ENCODE results near the gene TRPM6. TPM values are rescaled to one million over a fixed set of nuclear protein-coding genes. Genes with fewer than 3 reads are reported as not detected.
"Not testable (repeated sequence)": the region's sequence is repeated elsewhere in the genome, so short reads cannot be mapped to it uniquely, and the experiment has no call there.

The TRPM6 gene, protein sequence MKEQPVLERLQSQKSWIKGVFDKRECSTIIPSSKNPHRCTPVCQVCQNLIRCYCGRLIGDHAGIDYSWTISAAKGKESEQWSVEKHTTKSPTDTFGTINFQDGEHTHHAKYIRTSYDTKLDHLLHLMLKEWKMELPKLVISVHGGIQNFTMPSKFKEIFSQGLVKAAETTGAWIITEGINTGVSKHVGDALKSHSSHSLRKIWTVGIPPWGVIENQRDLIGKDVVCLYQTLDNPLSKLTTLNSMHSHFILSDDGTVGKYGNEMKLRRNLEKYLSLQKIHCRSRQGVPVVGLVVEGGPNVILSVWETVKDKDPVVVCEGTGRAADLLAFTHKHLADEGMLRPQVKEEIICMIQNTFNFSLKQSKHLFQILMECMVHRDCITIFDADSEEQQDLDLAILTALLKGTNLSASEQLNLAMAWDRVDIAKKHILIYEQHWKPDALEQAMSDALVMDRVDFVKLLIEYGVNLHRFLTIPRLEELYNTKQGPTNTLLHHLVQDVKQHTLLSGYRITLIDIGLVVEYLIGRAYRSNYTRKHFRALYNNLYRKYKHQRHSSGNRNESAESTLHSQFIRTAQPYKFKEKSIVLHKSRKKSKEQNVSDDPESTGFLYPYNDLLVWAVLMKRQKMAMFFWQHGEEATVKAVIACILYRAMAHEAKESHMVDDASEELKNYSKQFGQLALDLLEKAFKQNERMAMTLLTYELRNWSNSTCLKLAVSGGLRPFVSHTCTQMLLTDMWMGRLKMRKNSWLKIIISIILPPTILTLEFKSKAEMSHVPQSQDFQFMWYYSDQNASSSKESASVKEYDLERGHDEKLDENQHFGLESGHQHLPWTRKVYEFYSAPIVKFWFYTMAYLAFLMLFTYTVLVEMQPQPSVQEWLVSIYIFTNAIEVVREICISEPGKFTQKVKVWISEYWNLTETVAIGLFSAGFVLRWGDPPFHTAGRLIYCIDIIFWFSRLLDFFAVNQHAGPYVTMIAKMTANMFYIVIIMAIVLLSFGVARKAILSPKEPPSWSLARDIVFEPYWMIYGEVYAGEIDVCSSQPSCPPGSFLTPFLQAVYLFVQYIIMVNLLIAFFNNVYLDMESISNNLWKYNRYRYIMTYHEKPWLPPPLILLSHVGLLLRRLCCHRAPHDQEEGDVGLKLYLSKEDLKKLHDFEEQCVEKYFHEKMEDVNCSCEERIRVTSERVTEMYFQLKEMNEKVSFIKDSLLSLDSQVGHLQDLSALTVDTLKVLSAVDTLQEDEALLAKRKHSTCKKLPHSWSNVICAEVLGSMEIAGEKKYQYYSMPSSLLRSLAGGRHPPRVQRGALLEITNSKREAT (N-terminal part only)
- 2.3 TPM for total RNA-seq

DNA sequence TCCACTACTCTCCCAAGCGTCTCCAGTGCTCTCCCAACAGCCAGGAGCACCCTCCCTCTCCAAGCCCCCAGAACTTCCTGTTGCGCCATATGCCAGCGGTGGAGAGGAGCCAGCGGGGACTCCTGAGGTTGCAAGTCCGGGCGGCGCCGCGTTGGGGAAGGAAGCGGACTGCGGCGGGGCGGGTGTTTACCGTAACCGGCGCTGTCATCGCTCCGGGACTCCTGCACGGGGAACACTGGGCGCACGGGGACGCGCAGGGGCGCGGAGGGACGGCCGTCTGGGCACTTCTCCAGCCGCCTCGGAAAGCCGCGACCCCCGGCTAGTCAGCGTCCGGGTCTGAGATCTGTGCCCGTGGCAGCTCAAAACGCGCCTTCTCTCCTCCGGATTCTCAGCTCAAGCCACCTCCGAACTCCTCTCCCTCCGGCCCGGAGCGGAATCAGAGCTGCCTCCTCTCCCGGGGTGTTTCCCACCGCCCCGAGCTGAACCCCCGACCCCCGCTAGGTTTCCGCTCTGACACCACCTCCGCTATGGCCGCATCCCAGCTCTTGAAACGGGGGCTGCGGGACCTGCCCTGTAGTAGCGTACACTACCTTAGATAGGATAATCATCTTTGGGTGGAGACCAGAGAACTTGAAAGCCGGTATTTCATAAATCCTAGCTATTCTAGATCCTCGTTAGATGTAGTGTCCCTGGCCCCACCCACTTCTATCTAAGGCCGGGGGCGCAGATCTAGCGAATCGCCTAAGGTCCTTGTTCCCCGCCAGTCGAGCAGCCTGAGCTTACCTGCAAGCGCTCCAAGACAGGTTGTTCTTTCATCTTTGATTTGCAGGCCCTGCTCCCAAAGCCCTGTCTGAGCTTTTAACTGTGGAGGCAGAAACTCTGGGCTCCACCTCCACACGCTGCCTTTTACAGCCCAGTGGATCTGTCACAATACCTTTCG is at the start of gene TRPM6:
TSS of gene TRPM6 (minus strand) at position 881 of the 940 bp plus-strand sequence. CDS start at position 816, 65 bp downstream.
- DNase-seq, result peak; percentile 20

DNA sequence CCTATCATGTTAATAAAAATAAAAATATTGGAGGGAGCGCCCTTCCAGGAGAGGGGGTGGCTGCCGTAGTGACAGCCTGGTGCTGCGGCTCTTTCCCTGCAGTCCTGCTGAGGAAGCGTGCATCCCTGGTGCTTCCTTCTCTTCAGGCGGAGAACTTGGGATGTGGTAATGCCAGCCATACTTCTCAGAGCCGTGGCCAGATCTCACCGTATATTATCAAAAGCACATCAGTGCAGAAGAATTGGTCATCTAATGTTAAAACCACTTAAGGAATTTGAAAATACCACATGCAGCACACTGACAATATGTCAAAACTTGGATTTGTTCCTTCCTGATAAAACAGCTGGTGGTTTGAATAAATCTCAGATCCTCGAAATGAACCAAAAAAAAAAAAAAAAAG is 47.3 kb upstream of the TRPM6 start:
- DNase-seq, result no peak

DNA sequence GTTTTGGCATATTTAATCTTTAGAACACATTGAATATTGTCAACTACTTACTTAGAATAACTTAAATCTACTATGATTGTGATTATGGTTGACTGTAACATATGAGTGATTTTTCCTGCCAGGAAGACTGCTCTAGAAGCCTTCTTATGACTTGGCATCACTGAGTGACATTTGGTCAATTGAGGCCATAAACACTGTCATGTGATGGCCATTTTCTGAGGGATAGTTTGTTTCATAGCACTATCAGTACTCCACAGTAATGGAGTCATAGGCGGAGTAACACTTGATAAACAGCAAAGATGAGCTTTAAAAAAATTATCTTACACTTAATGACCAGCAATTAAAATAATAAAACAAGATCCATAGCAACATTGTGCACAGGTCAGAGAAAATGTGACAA is 34.0 kb upstream of the TRPM6 start:
- no peak for DNase-seq

DNA sequence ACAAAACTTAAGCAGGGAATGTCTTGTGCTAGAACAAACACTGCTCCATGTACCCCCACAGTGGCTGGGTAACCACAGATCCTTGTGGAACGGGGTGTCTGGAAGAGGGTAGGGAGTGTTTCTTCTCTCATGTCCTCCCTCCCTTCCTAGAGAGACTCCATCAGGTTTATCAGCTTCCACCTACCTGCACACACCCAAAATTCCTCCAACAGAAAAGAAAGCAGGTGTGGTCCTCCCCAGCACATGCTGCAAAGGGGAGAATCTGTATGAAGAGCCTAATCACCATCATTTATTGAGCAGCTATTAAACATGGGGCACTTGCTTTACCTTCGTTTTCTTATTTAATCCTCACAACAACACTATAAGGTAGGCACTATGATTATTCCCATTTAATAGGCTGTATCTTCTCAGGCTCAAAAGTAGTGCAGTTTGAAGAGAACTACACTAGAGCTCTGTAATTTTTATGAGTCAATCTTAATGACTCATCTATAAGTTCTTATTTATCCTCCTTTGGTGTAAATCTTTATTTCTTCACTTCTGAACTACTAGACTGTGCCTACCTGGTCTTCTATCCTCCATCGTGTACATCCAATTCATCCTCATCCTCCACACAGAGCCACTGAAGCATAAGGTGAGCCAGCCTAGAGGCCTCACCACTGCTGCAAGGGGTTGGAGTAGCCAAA is 33.4 kb upstream of the TRPM6 start:
- DNase-seq, result no peak

DNA sequence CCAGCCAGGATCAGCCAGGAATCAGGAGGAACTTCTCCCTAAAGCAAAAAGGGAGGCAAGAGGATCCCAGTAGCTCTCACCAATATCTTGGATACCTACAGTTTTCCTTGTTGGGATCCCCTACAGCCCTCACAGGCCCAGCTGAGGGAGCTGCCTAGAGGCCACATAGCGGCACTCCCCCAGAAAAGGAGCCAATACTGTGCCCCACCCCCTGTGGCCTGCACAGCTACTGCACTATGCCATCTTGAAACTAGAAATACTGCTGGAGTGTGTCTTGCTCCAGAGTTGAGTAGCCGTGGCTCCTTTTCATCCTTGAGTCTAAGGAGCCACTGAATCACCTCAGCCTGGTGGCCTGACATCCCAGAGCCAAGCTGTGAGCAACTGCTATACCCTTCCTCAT is 22.3 kb upstream of the TRPM6 start:
- no peak for DNase-seq

DNA sequence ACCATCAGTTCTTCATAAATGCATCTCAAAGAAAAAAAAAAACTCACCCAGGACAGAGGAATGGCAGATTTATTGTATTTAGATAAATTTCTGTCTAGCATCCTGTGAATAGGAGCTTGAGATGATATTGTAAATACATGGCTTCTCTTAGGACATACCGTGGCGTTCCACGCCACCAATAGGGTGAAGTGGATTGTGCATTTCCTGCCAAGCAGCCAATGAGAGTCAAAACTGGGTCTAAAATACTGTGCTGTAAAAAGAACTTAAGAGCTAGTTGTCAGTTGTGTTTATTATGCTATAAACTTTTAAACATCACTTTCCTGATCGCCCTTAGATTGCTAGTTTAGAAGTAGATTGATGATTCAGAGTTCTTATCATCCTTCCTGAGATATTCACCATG is 20.9 kb upstream of the TRPM6 start:
- DNase-seq, result no peak

DNA sequence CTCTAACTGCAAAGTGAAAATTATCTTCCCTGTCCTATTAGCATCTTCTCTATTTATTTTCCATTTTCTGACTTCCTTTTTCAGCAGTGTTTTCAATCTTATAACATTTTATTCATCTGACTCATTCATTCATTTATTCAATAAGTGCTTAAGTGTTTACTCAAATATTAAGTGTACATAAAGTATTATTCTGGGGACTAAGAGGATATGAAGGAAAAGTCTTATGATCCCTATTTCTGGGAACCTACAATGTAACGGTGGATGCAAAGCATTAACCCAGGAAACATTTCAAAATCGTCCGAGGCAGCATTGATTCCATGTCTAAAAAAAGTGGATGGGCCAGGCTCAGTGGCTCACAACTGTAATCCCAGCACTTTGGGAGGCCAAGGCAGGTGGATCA is 19.4 kb upstream of the TRPM6 start:
- DNase-seq, result no peak

DNA sequence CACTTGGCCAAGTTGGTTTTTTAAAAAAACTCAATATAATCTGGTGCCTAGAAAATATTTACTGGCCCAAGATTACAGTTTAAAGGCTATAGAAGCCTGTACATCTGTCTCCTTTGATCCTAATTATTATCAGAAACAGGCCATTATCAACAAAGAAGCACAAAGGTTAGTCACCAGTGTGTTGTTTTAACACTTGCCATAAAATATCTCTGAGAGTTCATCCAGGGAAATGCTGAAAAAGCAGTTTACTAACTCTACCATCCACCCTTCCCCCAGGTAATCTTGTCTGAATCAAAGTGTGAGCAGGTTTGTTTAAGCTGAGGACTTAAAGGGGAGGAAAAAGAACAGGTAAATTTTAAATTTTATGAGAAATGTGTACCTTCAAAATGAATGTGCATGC is 13.3 kb upstream of the TRPM6 start:
- no peak for DNase-seq

DNA sequence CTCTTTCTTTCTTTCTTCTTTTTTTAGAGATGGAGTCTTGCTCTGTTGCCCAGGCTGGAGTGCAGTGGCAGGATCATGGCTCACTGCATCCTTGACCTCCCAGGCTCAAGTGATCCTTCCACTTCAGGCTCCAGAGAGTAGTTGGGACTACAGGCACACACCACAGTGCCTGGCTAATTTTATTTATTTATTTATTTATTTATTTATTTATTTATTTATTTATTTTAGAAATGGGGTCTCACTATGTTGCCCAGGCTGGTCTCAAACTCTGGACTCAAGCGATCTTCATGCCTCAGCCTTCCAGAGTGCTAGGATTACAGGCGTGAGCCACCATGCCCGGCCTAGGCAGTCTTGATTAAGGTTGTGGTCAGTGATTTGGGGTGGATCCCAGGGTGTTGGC is 728 bp upstream of the TRPM6 start:
- not testable (repeated sequence) for DNase-seq

DNA sequence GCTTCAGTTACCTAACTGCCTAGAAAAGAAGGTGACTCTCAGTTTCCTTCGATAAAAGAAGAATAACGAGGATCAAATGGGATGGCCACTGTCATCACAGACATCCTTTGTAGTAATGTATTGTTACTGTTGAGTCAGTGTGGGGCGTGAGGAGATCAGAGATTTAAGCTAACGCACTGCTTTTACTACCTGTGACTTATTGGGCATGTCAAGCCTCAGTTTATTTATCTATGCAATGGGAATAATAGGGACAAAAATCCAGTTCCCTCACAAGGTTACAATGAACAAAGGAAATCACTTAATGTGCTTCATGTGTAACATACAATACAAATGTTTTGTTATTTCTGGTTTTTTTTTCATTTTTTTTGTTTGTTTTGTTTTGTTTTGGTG is 255 bp upstream of the TRPM6 start:
- DNase-seq, result no peak

DNA sequence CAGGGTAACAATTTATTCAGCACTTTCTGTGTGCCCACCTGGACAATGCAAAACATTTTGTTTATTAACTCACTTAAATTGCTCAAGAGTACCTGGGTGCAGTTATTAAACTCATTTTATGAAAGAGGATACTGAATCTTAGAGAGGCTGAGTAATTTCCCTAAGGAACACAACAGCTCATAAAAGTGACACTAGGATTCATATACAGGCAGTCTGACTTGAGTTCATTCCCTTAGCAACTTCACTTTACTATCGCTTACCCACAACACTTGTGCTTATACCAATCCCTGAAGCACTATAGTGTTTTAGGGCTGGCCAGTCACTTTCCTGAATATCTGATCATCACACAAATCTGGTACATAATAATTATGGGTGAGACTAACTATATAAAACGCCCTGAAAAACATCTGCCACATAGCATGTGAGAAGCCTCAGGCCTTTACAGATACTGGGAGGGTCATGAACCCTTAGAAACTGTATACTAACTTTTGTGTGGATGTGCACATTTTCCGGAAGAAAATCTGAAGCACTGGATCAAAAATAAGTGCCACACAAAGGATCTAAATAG is 11.3 kb downstream of the TRPM6 start:
- no peak for DNase-seq

DNA sequence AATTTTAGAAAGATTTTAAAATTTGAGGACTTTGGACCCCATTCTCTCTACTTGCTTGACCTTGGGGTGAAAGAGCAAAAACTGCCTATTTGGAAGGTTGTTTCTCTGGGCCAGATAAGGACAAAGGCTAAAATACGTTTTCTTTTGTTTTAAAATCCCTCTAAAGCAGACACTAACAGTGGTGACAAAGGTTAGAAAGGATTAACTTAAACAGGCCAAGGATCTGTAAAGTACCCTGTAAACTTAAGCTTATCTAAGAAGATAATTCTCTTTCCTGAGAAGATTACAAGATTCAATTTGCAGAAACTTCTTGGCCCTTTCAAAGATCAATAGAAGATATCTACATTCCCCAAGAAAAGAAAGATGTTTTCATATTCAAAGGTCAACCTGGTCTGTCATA is 12.1 kb downstream of the TRPM6 start:
- no peak for DNase-seq

DNA sequence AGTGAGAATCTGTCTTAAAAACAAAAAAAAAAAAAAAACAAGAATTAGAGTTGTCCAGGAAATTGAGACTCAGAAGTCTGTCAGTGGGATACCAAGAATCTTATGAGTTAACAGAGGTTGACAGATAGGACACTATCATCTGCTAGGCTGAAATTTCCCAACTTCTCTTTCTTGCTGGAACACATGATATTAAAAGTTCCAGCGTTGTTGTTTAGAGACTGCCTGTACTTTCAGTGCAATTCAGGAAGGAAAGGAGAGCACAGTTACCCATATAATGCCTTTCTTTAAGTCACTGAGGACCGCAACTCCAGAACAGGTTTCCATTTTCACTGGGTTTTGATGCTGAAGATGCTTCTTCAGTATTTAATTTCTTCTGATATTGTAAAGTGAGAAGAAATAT is 13.5 kb downstream of the TRPM6 start:
- no peak for DNase-seq

DNA sequence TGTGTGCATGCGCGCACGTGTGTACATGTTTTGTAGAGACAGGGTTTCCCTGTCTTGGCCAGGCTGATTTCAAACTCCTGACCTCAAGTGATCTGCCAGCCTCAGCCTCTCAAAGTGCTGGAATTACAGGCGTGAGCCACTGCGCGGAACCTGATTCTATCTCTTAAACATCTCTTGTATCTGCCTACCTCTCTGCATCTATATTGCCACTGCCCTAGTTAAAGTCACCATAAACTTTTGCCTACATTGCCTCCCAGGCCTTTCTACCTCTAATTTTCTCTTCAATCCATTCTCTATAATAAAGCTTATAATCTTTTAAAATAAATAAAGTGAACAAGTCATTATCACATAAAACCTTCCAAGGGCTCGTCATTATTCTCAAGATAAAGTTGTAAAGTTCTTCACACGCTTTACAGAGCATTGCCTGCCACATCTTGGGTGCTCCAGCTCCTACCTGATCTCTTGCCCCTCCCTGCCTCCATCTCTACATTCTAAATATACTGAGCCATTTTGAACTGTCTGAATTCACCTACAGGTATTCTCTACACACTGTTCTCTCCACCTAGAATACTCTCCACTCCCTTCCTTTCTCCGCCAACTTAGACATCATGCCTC is 15.0 kb downstream of the TRPM6 start:
- no peak for DNase-seq

DNA sequence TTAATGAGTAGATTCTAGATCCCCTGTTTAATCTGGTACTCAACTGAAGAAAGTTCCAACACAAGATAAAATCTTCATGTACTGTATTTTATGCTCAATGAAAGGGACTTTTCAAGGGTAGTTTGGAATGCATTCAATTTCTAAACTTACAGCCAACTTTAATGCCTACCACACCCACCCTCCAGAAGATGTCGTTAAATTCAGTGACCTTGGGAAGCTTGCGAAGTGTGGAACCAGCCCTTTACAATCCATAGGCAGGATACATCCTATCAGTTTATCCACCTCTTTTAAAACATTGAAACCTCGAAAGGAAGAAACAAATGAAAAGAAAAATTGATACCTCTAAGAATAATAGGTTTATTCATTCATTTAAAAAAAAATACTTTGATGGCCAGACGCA is 20.2 kb downstream of the TRPM6 start:
- DNase-seq, result no peak

DNA sequence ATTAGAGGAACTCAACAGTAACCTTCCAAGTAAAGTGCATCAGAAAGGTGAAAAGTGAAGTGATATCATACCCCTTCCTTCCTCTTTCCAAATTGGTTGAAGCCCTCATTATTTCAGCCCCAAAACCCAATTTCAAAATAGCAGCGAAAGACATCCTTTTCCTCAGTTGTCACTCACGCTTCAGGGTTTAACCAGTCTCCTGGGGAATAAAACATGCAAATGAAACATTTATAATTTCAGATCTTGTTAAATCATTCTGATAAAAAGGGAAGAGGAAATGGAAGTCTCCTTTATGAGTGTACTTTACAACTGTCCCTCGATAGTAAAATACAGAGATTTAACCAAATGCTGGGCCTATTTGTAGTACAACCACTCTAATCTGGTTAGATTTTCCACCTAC is 22.5 kb downstream of the TRPM6 start:
- DNase-seq, result no peak

DNA sequence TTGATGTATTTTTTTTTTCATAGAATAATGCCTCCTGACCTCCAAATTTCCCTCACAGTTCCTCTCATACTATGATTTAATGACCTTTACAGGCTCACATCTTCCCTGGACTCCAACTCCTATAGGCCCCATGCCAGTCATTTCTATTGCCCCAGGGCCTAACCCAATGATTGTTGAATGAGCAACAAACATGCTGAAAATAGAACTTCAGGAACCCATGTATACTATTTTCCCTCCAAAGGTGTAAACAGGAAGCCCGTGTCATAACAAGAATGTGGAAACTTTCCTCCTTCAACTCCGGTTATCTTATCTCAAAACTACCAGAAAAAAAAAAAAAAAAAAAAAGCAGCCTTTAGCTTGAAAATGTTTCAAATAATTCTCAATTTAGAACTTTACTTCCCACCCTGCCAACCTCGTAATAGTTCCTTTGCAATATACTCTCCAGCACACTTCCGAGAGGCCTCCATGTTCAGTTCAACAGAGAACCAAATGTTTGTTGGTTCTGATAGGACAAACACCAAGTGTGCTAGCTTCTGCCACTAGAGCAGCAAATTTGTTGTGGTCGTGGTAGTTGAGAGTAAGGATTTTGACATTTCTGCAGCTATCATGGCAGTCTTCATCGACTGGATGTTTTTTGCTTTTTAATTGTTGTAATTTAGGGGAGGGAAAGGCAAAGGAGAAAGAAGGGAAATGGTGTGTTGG is 25.8 kb downstream of the TRPM6 start:
- DNase-seq, result no peak

DNA sequence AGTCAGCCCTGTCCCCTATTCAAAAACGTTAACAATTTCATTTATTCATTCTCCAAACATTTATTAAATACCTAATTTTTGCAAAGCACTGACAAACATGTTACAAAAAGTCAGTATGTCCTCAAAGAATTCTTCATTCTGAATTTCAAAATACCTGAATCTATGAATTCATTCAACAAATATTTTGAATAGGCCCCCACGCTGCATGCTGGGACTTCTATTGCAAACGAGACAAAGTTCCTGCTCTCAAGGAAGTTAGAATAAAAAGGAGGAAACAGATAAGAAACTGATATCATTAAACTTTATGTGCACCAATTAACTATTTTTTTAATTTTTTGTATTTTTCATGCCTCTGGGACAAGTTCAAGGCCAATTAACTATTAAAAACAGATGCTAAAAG is 26.6 kb downstream of the TRPM6 start:
- DNase-seq, result no peak

DNA sequence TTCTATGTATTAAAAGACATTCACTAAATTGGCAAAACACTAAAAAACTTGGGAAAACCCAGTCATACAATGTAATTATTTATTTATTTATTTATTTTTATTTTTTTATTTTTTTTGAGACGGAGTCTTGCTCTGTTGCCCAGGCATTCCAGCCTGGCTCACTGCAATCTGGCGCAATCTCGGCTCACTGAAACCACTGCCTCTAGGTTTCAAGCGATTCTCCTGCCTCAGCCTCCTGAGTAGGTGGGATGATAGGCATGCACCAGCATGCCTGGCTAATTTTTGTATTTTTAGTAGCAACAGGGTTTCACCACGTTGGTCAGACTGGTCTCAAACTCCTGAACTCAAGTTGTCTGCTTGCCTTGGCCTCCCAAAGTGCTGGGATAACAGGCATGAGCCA is 27.5 kb downstream of the TRPM6 start:
- DNase-seq, result not testable (repeated sequence)
